T-helper 2 cell treated with Interferon-gamma antibody and Interleukin-4, amounts not matched to agents 100 ng/mL and 5 ng/mL, for 36 hours (primary cell): ENCODE measurements around the gene GPLD1. TPM values are rescaled to one million over a fixed set of nuclear protein-coding genes. Genes with fewer than 3 reads are reported as not detected.
"Not testable (repeated sequence)": the region's sequence is repeated elsewhere in the genome, so short reads cannot be mapped to it uniquely, and the experiment has no call there.

Source experiments
- intact Hi-C: fragments of 100-400 bp; cut with micrococcal nuclease; formaldehyde crosslinking; loops from one replicate; pipeline ENCODE4 v1.15.1; 2023
- total RNA-seq: library from RNA; stranded (reverse); gene quantifications from 2 replicates; pipeline ENCODE4 v1.2.3, GENCODE V29; 2022

Gene GPLD1
- total RNA-seq, 1 donor from 2014 or later: 0.27 TPM

DNA sequence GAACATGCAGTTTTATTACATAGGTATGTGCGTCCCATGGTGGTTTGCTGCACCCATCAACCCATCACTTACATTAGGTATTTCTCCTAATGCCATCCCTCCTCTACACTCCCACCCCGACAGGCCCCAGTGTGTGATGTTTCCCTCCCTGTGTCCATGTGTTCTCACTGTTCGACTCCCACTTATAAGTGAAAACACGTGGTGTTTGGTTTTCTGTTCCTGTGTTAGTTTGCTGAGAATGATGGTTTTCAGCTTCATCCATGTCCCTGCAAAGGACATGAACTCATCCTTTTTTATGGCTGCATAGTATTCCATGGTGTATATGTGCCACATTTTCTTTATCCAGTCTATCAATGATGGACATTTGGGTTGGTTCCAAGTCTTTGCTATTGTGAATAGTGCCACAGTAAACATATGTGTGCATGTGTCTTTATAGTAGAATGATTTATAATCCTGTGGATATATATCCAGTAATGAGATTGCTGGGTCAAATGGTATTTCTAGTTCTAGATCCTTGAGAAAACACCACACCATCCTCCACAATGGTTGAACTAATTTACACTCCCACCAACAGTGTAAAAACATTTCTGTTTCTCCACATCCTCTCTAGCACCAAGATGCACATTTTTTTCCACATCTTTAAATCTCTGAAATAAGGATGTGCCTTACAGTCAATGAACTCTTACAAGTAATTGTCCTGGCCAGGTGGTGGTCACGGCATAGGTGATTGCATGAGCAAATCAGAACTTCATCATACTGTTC is 104.8 kb downstream of the GPLD1 start:
- intact Hi-C loops: not testable (repeated sequence)

- intact Hi-C loops: not testable (repeated sequence)
These were observed 106.4 kb downstream of the GPLD1 start for GRCh38 chr6:24382891-24383494.

GRCh38 chr6:24382220-24382540 is 107.2 kb downstream of the GPLD1 start:
- intact Hi-C loops: no loop called here

DNA sequence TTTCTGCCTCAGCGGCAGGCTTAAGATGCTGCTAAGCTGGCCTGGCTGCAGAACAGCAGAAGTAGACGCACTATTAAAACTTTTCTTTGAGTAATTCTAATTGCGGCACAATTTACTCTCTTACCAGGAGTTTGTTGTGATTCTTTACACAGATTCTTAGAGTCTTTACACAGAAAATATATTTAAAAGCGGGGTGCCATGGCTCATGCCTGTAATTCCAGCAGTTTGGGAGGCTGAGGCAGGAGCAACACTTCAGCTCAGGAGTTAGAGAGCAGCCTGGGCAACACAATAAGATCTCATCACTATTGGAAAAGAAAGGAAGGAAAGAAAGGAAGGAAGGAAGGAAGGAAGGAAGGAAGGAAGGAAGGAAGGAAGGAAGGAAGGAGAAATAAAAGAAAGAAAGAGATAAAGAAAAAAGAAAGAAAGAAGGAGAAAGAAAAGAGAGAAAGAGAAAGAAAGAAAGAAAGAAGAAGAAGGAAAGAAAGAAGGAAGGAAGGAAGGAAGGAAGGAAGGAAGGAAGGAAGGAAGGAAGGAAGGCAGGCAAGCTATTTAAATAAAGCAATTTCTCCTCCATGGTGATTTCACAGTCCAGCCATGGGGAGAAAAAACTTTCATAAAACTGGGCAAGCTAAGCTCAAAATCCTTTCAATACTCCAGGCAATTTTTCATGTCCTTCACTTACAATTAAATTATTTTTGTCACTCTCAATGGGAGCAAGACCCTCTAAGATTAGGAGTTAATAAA is 107.7 kb downstream of the GPLD1 start:
- intact Hi-C loops: no loop called here

- intact Hi-C loops: no loop called here
These were observed 110.8 kb downstream of the GPLD1 start for GRCh38 chr6:24378473-24379097.

Other genes starting within 250 kb of the GPLD1 start
- not detected in 2 replicates for gene DCDC2, start 131.5 kb downstream of the GPLD1 start, total RNA-seq
- gene MRS2, start 86.6 kb downstream of the GPLD1 start, total RNA-seq: 21.7 and 24.5 TPM in 2 replicates
- gene ALDH5A1, start 5.4 kb upstream of the GPLD1 start, total RNA-seq: 4.9 and 5.9 TPM in 2 replicates
- 0.05 TPM in 1 of 2 replicates, not detected in the other for gene KIAA0319, start 156.6 kb upstream of the GPLD1 start, total RNA-seq
- gene TDP2, start 177.3 kb upstream of the GPLD1 start, total RNA-seq: 43.4 and 46.5 TPM in 2 replicates
- gene ACOT13, start 177.5 kb upstream of the GPLD1 start, total RNA-seq: 21.3 and 24.4 TPM in 2 replicates
- 125 and 126 TPM in 2 replicates for gene C6orf62, start 229.6 kb upstream of the GPLD1 start, total RNA-seq